ENCODE measurements around the gene AJUBA. TPM values are rescaled to one million over a fixed set of nuclear protein-coding genes. Genes with fewer than 3 reads are reported as not detected.
"Not testable (repeated sequence)": the region's sequence is repeated elsewhere in the genome, so short reads cannot be mapped to it uniquely, and the experiment has no call there.

The AJUBA gene
- total RNA-seq, 4 donors from 2014 or later, result 8.8 to 27.0 (median 17.8) TPM

- Histone ChIP-seq H3K4me1 (peaks cover 0 to 4% (median 0%) of the 10 kb centered on the region in 3 donors), H3K27ac (no peak overlapping the region), H3K27me3 (no peaks in the 10 kb centered on the region), H3K9me3 (no peaks in the 10 kb centered on the region), H3K36me3 (no peaks in the 10 kb centered on the region), H3K4me3 (no peak overlapping the region)
- 87 to 89% methylated on average over 6 of the region's 6 CpGs for WGBS, 2 donors (ENCODE audit: low coverage in 1 of 2)
- no peak for TF ChIP-seq POLR2AphosphoS5 (IDR thresholded peaks at IDR 0.05)
- no peak for TF ChIP-seq POLR2A (IDR thresholded peaks at IDR 0.05)
- no peak for TF ChIP-seq CTCF (IDR thresholded peaks at IDR 0.05)
- no peak for TF ChIP-seq EP300 (IDR thresholded peaks at IDR 0.05)
- ATAC-seq, result no peak
These were observed 20.2 kb downstream of the AJUBA start for GRCh38 chr14:22962061-22962676.

- Histone ChIP-seq H3K9me3 (no peaks in the 10 kb centered on the region), H3K36me3 (peaks cover 0 to 33% of the 10 kb centered on the region in 2 donors), H3K27ac (peak overlapping the region; percentile 90 to 97 (median 94)), H3K27me3 (no peaks in the 10 kb centered on the region), H3K4me1 (peaks cover 0 to 20% (median 10%) of the 10 kb centered on the region in 3 donors), H3K4me3 (peak overlapping the region; percentile 73 to 89)
- 14% methylated on average over 18 to 19 of the region's 19 CpGs for WGBS, 2 donors (ENCODE audit: low coverage in 1 of 2)
- TF ChIP-seq POLR2A (IDR thresholded peaks at IDR 0.05), result no peak
- TF ChIP-seq CTCF (IDR thresholded peaks at IDR 0.05), result no peak
- no peak for TF ChIP-seq EP300 (IDR thresholded peaks at IDR 0.05)
- no peak for TF ChIP-seq POLR2AphosphoS5 (IDR thresholded peaks at IDR 0.05)
- ATAC-seq, result no peak
These were observed 26.4 kb downstream of the AJUBA start for GRCh38 chr14:22955702-22956569.

- Histone ChIP-seq H3K4me3 (no peak overlapping the region), H3K27me3 (no peaks in the 10 kb centered on the region), H3K36me3 (peaks cover 0 to 68% of the 10 kb centered on the region in 2 donors), H3K9me3 (no peaks in the 10 kb centered on the region), H3K27ac (no peak overlapping the region), H3K4me1 (peaks cover 0 to 19% (median 10%) of the 10 kb centered on the region in 3 donors)
- TF ChIP-seq POLR2A (IDR thresholded peaks at IDR 0.05) (no peak), CTCF (IDR thresholded peaks at IDR 0.05) (no peak), POLR2AphosphoS5 (IDR thresholded peaks at IDR 0.05) (no peak)
- WGBS, 2 donors (ENCODE audit: low coverage in 1 of 2), result 100% methylated on average over 1 of the region's 1 CpG
- no peak for ATAC-seq
These were observed 29.9 kb downstream of the AJUBA start for GRCh38 chr14:22952418-22952817.

GRCh38 chr14:22951795-22952194, 30.6 kb downstream of the AJUBA start:
- Histone ChIP-seq H3K36me3 (peaks cover 0 to 74% of the 10 kb centered on the region in 2 donors), H3K4me1 (peaks cover 0 to 16% (median 10%) of the 10 kb centered on the region in 3 donors)
- not testable (repeated sequence) for H3K9me3 ChIP-seq, H3K27me3 ChIP-seq, ATAC-seq, H3K4me3 ChIP-seq, H3K27ac ChIP-seq
- 97 to 100% methylated on average over 1 to 5 of the region's 8 CpGs for WGBS, 2 donors (ENCODE audit: low coverage in 1 of 2)

- no peaks in the 10 kb centered on the region for H3K9me3 ChIP-seq
- H3K27ac ChIP-seq, result no peak overlapping the region
- H3K36me3 ChIP-seq, result peaks cover 0 to 80% of the 10 kb centered on the region in 2 donors
- H3K4me3 ChIP-seq, result no peak overlapping the region
- ATAC-seq, result no peak
- no peaks in the 10 kb centered on the region for H3K27me3 ChIP-seq
- 86 to 100% methylated on average over 3 of the region's 3 CpGs for WGBS, 2 donors (ENCODE audit: low coverage in 1 of 2)
- TF ChIP-seq POLR2AphosphoS5 (IDR thresholded peaks at IDR 0.05) (no peak), POLR2A (IDR thresholded peaks at IDR 0.05) (no peak), EP300 (IDR thresholded peaks at IDR 0.05) (no peak), CTCF (IDR thresholded peaks at IDR 0.05) (no peak)
- H3K4me1 ChIP-seq, result no peaks in the 10 kb centered on the region
These were observed 36.7 kb downstream of the AJUBA start for GRCh38 chr14:22945642-22946041.
